Right kidney (tissue), 1 donor: ENCODE measurements around the gene IMPA2.
"Not testable (repeated sequence)": the region's sequence is repeated elsewhere in the genome, so short reads cannot be mapped to it uniquely, and the experiment has no call there.

ENCODE experiments used
- DNase-seq: peaks from one replicate; pipeline ENCODE4 v3.0.0-alpha.2; 2016

The IMPA2 gene

GRCh38 chr18:12048010-12048826 is 66.9 kb downstream of the IMPA2 start:
- DNase-seq = no peak

- DNase-seq = no peak
Observed at GRCh38 chr18:12048827-12049175, 67.5 kb downstream of the IMPA2 start.

GRCh38 chr18:12049978-12050811 is 68.9 kb downstream of the IMPA2 start:
- no peak for DNase-seq

GRCh38 chr18:12052866-12053265 is 71.6 kb downstream of the IMPA2 start:
- no peak for DNase-seq

GRCh38 chr18:12053289-12053688 is 72.0 kb downstream of the IMPA2 start:
- no peak for DNase-seq

- DNase-seq = no peak
Observed at GRCh38 chr18:12056034-12056883, 75.0 kb downstream of the IMPA2 start.

- no peak for DNase-seq
Observed at GRCh38 chr18:12056884-12057402, 75.6 kb downstream of the IMPA2 start.

GRCh38 chr18:12057419-12058039 is 76.2 kb downstream of the IMPA2 start:
- no peak for DNase-seq

- no peak for DNase-seq
Observed at GRCh38 chr18:12059334-12060181, 78.3 kb downstream of the IMPA2 start.

- no peak for DNase-seq
Observed at GRCh38 chr18:12060182-12060870, 79.0 kb downstream of the IMPA2 start.

GRCh38 chr18:12061685-12062084 is 80.4 kb downstream of the IMPA2 start:
- no peak for DNase-seq

- no peak for DNase-seq
Observed at GRCh38 chr18:12062974-12063373, 81.7 kb downstream of the IMPA2 start.

GRCh38 chr18:12064086-12064763 is 82.9 kb downstream of the IMPA2 start:
- DNase-seq = no peak

GRCh38 chr18:12065397-12065796 is 84.1 kb downstream of the IMPA2 start:
- DNase-seq = no peak

GRCh38 chr18:12066910-12067511 is 85.7 kb downstream of the IMPA2 start:
- no peak for DNase-seq

GRCh38 chr18:12067671-12068070 is 86.4 kb downstream of the IMPA2 start:
- no peak for DNase-seq

- DNase-seq = not testable (repeated sequence)
Observed at GRCh38 chr18:12068316-12068949, 87.1 kb downstream of the IMPA2 start.

- DNase-seq = no peak
Observed at GRCh38 chr18:12068950-12069320, 87.6 kb downstream of the IMPA2 start.

GRCh38 chr18:12071066-12071465 is 89.8 kb downstream of the IMPA2 start:
- not testable (repeated sequence) for DNase-seq
